Stimulated activated CD8-positive, alpha-beta memory T cell treated with anti-CD3 and anti-CD28 coated beads, Interleukin-4, amount 100 ng/mL, for 48 hours (primary cell): Measurements from ENCODE around the gene PLD5.
"Not testable (repeated sequence)": the region's sequence is repeated elsewhere in the genome, so short reads cannot be mapped to it uniquely, and the experiment has no call there.

ENCODE experiments used
- DNase-seq: peaks from one replicate; pipeline ENCODE4 v3.0.0-alpha.2; 2020

PLD5 gene

DNA sequence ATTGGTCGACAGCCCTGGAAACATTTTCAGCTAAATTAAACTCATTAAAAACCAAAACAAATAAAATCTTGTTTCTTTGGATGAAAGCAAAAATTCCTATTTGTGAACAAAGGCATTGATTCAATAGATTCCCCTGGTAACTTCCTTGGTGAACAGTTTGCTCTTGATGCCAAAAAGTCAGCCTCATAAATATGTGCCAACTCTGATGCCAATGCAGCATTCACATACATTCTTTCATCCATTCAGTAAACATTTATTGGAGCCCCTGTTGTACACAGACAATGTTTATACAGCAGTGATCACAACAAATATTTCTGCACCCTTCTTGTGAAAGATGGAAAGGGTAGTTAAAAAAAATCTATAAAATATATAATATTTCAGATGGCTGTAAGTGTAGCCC, 107.8 kb downstream of the PLD5 start:
- no peak for DNase-seq

DNA sequence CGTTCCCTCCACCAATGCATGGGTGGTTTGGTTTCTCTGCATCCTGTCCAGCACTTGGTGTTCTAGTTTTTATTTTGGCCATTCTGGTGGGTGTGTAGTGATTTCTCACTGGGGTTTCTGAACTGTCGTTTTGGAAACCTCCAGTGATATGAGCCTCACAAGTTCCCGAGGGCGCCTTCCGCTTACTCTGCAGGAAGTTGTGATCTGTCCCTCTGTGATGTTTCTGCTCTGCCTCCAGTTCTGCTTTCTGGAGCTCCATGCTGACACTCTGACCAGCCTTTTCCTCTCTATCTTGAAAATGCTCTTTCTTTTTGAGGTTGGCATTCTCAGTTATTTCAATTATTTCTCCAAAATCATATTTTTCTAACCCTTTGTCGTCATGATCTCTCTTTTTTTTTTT, 111.6 kb downstream of the PLD5 start:
- DNase-seq, result no peak

DNA sequence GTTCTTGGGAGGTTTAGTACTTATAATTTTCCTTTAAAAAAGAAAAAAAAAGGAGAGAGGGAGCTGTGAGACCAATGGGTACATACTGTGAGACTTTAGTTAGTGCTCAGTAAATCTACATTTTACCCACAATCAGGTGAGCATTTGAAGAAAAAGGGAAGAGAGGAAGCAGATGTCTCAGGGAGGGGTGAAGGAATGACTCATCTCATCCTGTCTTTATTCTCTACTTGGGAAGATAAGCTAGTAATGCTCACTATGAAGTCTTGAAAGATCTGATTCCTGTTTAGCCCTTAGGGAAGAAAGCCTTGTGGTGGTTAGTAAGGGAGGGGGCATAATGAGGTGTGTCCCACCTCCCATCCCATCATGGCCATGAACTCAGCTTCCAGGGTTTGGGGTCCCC, 112.6 kb downstream of the PLD5 start:
- no peak for DNase-seq

DNA sequence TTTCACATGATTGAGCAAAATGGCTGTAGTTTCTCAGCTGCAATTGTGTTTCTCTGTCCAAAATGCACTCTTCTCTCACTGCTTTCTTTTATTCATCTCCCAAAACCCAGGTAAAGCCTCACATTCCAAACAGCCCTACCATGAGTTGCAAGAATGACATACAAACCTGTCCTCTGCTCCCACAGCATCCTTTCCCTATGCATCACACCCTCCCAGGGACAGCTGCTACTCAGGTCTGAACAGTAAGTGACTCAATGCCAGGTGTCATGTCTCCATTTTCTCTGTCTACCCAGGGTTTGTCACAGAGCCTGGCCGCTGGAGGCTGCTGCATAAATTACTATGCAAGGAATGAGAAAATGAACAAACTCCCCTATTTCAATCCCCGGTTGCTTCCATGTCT, 118.5 kb downstream of the PLD5 start:
- DNase-seq, result no peak

DNA sequence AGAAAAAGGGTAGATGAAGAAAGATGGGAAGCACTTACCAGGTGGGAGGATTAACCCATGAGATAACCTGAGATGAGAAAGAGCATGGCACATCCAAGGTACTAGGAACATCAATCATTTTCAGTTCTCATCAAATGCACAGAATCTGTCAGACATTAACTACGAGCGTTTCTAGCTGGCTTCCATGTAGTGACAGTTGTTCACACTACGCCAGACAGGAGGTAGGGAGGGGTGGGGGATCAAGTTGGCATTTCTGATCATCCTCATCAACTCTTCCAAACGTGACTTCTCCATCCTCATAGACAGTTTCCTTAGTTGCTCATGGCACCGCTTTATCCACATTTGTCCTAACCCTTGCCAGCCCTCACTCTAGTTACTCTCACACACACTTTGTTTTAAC, 120.2 kb downstream of the PLD5 start:
- no peak for DNase-seq

DNA sequence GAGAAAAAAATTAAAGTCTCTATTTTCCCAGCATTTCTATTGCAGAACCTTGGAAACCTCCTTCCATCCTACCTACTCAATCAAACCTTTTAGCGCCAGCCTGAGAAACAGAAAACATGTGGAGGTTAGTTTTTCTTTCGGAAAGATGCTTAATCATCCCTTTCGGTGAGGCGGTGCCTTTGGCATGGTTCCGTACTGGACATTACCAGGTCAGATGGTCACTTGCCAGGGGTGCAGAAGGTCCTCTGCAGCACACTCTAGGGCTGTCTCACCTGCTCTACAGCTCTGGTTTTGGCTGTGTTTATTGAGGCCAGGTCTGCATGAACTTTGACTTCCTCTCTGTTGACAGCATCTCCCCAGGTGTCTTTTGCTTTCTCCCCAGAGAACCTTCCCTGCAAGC, 121.5 kb downstream of the PLD5 start:
- DNase-seq, result no peak

DNA sequence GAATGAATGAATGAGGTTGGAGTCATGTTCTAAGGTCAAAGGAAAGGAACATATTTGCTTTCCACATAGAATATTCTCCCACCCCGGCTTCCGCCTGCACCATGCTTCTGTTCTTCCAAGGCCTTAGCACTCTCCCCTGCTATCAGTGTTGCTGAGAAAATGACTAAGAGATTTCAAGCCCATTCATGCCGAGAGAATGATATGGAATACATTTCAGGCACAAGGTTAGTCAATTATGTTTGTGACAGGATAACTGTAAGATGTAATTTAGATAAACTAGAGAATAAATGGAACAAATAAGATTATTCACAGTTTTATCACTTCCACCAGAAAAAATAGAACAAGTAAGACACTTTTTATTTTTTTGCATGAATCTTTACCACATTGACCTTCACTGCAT, 122.6 kb downstream of the PLD5 start:
- DNase-seq, result no peak

DNA sequence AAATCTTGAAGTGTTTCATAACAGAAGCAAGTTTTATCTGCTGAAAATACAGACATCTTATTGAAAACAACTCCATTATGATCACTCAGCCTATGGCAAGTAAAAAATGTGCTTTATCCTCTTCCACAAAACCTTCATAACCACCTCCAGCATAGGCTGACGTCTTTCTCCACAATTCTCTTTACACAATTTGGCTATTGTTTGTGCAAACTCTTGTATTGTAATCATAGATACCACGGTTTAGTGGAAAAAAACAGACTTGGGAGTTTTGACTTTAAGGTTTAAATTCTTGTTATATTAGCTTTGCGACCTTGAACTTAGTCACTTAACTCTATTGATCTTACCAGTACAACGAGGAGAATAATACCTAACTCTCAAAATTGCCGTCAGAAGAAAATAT, 126.1 kb downstream of the PLD5 start:
- no peak for DNase-seq

DNA sequence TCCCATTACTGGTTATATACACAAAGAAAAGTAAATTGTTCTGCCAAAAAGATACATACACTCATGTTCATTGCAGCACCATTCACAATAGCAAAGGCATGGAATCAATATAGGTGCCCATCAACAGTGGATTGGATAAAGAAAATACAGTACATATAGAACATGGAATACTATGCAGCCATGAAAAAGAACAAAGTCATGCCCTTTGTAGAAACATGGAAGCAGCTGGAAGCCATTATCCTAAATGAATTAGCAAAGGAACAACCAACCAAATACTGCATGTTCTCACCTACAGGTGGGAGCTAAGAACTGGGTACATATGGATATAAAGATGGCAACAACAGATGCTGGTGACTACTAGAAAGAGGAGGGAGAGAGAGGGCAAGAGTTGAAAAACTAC, 132.6 kb downstream of the PLD5 start:
- no peak for DNase-seq

DNA sequence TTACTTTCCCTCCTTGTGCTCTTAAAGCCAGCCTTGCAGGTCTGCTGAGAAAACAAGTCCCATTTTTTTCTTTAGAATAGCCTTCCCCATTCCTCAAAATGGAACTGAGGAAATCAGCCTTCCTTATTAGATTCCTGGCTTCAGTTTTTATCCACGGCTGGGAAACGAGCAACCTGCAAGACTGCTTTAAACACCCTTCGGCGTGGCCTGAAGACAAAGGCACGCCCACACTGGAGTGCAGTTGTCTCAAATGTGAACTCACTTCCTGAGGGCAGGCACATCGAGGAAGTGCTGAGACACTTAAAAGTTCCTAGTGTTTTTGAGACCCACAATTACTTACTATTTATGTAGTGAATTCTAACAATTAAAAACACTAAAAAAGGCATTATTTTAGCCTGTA, 148.4 kb downstream of the PLD5 start:
- not testable (repeated sequence) for DNase-seq

DNA sequence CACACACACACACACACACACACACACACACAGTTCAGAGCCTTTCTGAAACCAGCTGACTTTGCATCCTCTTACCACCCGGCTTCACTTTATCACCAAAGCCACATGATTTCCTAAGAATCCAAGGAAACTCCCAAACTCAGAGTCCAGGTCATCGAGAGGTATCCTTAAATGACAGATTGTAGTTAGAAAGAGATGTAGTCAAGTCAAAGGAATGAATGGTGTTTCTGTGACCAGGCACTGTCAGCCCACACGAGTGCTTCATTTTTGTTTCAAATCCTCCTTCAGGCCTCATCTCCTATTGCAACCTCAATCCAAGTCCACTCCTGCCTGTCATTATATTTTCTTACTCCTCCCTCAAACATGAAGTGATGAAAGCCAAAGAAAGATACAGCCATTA, 174.1 kb downstream of the PLD5 start:
- DNase-seq, result not testable (repeated sequence)

DNA sequence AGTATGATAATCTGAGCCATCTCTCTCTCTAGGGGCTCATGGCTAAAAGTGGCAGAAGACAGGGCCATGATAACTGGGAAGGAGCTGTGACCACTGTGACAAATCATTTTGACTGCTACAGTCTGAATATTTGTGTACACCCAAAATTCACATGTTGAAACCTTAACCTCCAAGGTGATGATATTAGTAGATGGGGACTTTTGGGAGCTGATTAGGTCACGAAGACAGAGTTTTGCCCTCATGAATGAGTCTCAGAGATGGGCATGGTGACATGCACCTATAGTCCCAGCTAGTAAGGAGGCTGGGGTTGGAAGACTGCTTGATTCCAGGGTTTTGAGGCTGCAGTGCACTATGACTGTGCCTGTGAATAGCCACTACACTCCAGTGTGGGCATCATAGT, 174.9 kb downstream of the PLD5 start:
- DNase-seq, result no peak

DNA sequence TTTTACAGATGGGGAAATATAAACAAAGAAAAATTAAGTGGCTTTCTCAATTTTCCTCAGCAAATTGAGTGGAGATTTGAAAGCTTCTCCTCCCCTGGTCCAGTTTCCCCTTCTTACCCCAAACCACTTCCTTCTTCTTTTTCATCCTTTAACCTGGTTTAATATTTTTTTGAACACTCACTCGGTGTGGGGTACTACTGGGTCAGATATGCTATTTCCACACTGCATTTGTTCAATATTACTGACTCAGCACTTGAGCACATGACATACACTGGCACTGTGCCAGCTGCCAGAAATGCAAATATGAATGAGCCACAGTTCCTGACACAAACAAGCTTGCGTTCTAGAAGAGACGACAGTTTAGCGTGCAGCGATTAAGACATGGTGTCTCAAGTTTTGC, 193.6 kb downstream of the PLD5 start:
- not testable (repeated sequence) for DNase-seq

DNA sequence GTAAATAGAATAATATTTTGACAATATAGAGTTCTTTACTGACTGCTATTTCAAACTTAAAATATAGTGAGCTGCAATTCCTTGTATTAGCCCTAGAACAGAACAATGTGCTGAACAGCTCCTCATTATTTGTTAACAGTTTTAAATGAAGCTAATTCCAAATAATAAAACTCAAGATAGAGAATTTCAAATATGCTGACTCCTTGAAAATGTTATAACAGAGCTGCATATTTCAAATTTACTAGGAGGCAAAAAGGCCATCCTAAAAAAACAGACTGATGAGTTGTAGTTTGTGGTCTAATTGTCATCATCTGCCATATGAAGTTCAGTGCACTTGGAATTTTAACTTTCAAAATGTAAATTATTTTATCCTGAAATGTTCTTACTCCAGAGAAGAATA, 197.1 kb downstream of the PLD5 start:
- not testable (repeated sequence) for DNase-seq

DNA sequence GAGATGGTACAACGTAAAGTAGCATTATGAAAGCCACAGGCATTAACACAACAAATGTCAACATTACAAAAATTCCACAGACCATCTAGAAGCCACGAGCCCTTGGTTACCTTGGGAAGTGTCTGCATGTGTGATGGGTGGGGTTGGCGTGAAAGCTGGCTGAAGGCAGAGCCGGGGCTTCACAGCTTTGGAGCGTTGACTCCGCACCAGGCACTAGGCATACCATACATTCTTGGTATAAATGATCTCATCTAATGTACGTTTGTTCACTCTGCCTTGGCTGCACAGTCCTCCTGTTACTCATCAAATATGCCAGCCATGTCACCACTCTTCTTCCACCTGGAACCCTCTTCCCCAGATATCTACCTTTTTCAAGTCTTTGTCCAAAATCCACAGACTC, 202.5 kb downstream of the PLD5 start:
- DNase-seq, result not testable (repeated sequence)

DNA sequence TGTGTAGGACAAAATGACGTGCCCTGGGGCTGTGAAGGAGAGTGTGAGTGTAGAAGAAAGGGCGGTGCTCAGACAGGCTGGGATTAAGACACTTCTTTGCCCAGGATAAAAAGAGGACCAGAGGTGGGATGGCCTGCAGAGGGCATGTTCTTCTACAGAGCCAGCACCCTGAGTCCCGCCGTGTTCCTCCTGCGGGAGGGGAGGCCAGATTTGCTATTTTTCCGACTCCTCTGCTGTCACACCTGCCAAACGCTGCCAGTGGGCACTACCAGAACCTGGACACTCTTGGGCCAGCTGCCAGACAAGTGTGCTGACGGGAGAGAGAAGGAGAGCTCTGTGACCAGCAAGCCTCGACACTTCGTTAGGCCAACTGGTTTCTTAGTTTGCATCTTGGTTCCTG, 206.4 kb downstream of the PLD5 start:
- no peak for DNase-seq

DNA sequence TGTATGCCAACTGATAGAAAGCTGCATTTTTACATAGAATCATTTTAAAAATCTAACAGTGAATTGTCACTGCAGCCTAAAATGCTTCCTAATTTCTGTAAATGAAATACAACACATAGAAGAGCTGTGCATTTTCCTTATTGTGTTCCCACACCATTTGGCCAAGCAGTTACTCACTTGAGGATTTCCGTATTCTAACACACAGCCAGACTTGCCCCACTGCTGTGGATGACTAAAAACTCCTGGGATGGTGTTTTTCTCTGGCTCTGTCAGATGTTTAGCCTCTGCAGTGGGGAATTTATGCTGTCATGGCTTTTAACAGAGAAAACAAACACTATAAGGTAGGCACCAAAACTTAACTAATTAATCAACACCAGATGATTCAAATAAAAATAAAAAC, 209.6 kb downstream of the PLD5 start:
- DNase-seq, result not testable (repeated sequence)

DNA sequence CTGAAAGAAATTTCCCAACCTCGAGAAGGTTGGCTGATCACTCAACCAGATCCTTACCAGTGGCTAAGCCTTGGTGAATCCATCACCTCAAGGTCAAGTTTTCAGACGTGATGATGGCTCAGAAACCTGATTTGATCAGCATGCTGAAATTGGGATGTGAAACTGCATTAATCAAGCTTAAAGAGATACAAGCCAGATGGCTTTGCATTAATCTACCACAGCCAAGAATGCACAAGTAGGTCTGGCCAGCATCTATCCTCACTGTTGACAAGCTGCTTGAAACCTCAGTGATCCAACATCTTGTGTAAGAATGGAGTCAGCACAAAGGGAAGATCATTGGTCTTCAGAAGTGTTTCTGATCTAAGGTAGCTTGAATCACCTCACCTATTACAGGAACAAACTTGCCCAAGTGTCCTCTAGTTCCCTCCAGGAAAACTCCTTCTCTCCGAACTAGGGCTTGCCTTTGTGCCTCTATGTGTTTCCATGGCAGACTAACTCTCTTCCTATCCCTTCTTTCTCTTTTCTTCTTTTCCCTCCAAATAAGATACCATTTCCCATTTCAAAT, 210.3 kb downstream of the PLD5 start:
- DNase-seq, result not testable (repeated sequence)

DNA sequence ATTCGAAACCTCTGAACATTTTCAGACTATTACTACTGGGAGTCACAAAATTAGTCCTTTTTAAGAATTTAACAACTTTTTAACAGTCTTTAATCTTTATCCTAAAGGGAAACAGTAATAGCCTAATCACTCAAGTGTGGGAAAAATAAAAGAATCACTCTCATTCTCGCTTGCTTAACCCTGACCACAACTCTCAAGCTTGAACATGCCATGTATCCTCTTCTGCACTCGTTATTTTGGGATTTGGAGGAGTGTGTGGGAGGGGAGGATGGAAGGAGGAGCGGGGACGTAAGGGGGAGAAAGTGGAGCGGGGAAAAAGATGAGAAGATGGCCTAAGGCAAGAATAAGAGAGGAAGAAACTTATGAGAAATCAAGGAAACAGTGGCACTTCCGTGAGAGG, 215.8 kb downstream of the PLD5 start:
- DNase-seq, result not testable (repeated sequence)

DNA sequence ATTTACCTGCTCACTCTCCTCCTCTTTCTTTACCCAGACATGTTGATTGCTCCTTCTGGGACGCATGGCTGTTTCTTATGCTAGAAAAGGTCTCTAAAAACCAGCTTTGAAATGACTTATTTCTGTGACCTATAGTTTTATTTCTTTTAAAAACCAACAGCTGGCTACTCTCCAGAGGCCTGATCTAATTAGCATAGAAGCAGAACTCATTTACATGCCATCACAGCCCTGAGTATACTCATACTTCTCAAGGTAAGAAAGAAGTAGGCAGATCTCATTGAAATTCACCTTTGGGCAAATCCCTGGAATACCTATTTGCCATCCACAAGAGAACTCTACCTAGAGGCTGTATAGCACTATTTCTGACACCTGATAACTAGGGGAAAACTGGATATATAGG, 230.7 kb downstream of the PLD5 start:
- DNase-seq, result not testable (repeated sequence)

DNA sequence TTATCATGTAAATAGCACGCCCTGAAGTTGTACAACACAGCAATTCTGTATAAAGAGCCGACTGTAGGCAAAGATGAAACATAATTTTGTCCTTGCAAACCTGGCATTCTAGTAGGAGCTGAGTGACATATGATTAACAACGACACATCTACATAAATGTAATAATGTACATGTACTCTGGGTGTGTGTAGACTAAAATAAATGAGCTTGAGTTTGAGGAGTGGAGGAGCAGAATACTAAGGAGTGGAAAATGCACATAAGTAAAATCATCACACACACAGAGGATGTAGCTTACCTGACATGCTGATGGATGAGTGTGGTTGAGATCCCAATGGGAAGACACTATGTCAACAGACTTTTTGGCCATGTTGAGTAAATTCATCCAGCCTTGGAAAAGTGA, 236.4 kb downstream of the PLD5 start:
- DNase-seq, result not testable (repeated sequence)

DNA sequence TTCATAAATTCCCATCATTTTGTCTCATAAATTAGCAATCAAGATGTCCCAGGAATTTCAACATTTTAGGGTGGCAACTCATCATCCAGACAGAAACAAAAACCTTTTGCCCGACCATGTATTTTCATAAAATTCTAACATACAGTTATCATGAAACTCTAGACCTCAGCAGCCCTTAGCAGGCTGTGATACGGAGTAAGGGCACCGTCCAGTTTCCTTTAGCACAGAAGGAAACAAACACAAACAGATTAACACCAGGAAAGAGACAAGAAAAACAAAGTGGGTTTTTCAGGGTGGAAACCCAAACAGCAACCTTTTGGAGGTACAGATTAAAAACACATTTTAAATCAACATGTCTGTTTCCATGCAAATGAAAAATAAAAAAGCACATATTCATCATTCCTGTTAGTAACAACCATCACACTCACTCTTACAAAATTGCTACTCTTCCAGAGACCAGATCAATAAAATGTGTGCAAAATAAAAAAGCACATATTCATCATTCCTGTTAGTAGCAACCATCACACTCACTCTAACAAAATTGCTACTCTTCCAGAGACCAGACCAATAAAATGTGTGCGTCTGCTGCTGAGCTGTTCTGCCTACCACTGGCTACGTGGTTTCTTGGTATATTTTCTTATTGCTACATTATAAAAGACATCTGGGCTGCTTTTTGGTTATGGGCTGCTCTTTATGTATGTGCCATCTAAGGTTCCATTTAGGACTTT, 241.6 kb downstream of the PLD5 start:
- not testable (repeated sequence) for DNase-seq

DNA sequence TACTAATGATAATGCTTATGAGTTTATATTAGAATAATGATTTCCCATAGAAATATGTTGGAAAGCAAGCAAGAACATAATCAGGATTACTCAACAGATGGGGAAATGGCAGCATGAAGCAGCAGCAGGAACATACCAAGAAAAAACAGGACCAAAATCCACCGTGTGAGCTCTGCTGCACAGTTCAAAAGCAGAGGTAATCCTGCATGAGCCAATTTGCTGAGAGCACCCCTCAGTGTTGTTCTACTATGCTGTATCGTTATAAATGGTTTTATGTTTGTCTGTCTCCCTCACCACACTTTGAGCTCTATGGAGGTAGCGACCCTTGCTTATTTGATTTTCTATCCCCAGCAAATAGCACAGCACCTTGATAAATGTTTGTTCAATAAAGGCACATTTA, 246.1 kb downstream of the PLD5 start:
- DNase-seq, result not testable (repeated sequence)

DNA sequence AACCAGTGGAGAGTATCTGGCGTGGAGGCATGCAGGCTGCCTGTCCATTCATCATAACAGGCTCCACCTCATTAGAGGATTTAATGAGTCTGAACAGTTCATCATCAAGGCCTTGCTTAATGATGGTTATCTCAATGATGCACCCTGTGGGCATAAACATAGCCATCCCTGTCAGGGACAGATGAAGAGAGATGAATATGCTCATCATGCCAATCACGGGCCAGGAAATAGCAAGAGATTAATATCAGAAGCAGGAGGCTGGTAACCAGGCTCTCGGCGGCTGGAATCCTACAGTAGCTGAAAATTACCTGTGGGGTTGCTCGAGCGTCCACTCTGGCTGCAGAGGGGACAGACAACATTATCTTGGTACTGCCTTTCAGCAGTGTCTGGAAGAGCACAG, 247.7 kb downstream of the PLD5 start:
- not testable (repeated sequence) for DNase-seq

DNA sequence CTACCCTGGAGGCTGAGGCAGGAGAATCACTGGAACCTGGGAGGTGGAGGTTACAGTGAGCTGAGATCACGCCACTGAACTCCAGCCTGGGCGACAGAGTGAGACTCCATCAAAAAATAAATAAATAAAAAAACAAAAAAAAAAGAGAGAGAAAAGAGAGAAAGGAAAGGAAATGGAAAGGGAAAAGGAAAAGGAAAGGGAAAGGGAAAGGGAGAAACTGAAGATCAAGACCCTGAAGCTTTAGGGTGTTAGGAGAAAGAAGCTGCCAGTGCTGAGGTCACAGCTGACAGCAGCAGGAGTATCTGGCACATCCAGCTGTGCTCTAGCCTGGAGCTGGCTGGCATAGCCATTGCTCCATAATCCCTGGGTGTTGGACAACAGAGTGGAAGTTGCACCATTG, 257.5 kb downstream of the PLD5 start:
- not testable (repeated sequence) for DNase-seq
